ENCODE data around the gene POU3F3. TPM values are rescaled to one million over a fixed set of nuclear protein-coding genes. Genes with fewer than 3 reads are reported as not detected.
A peak's percentile ranks its signal among the peaks of the same experiment; 100 is the strongest.

POU3F3 gene
- total and polyA plus RNA-seq, 10 donors = not detected

GRCh38 chr2:104889291-104889959 lies 35.5 kb downstream of the POU3F3 start:
- H3K9me3 ChIP-seq = no peaks in the 10 kb centered on the region
- H3K27ac ChIP-seq = no peak overlapping the region
- peaks cover 0 to 15% (median 7%) of the 10 kb centered on the region in 6 donors for H3K4me1 ChIP-seq
- intact Hi-C loops (cut with DNase I; ENCODE audit: low total_unique reads) = no loop called here
- H3K4me3 ChIP-seq = no peak overlapping the region
- peak in 1 of 3 donors; percentile 39 for TF ChIP-seq POLR2AphosphoS5 (IDR thresholded peaks at IDR 0.05)
- TF ChIP-seq CTCF (IDR thresholded peaks at IDR 0.05 in 8 of 11, conservative IDR thresholded peaks at IDR 0.05 in 3 of 11) = no peak
- no peaks in the 10 kb centered on the region for H3K36me3 ChIP-seq
- 42 to 56% (median 46%) methylated on average over 8 of the region's 8 CpGs for WGBS, 5 donors
- no peak for DNase-seq
- H3K27me3 ChIP-seq (replicated peaks in 1 of 7) = peaks cover 0 to 18% (median 0%) of the 10 kb centered on the region in 7 donors

GRCh38 chr2:104889960-104890684 lies 36.2 kb downstream of the POU3F3 start:
- no peak for DNase-seq
- 72 to 78% (median 74%) methylated on average over 15 of the region's 15 CpGs for WGBS, 5 donors
- peaks cover 0 to 15% (median 7%) of the 10 kb centered on the region in 6 donors for H3K4me1 ChIP-seq
- no peak overlapping the region for H3K4me3 ChIP-seq
- no peak for TF ChIP-seq POLR2A (IDR thresholded peaks at IDR 0.05)
- no peak for TF ChIP-seq POLR2AphosphoS5 (IDR thresholded peaks at IDR 0.05)
- no peak for TF ChIP-seq CTCF (IDR thresholded peaks at IDR 0.05 in 8 of 11, conservative IDR thresholded peaks at IDR 0.05 in 3 of 11)
- intact Hi-C loops (cut with DNase I; ENCODE audit: low total_unique reads) = no loop called here
- no peaks in the 10 kb centered on the region for H3K36me3 ChIP-seq
- no peak overlapping the region for H3K27ac ChIP-seq
- peaks cover 0 to 16% (median 0%) of the 10 kb centered on the region in 7 donors for H3K27me3 ChIP-seq (replicated peaks in 1 of 7)
- H3K9me3 ChIP-seq = no peaks in the 10 kb centered on the region

GRCh38 chr2:104890685-104891069 lies 36.8 kb downstream of the POU3F3 start:
- H3K27ac ChIP-seq = no peak overlapping the region
- intact Hi-C loops (cut with DNase I; ENCODE audit: low total_unique reads) = no loop called here
- DNase-seq = no peak
- peaks cover 0 to 15% (median 7%) of the 10 kb centered on the region in 6 donors for H3K4me1 ChIP-seq
- peaks cover 0 to 16% (median 0%) of the 10 kb centered on the region in 7 donors for H3K27me3 ChIP-seq (replicated peaks in 1 of 7)
- no peaks in the 10 kb centered on the region for H3K36me3 ChIP-seq
- WGBS, 5 donors = 77 to 87% (median 84%) methylated on average over 8 to 10 of the region's 10 CpGs
- no peaks in the 10 kb centered on the region for H3K9me3 ChIP-seq
- no peak overlapping the region for H3K4me3 ChIP-seq
- TF ChIP-seq CTCF (IDR thresholded peaks at IDR 0.05 in 8 of 11, conservative IDR thresholded peaks at IDR 0.05 in 3 of 11) = no peak
- no peak for TF ChIP-seq POLR2A (IDR thresholded peaks at IDR 0.05)
- no peak for TF ChIP-seq POLR2AphosphoS5 (IDR thresholded peaks at IDR 0.05)

- no peak for DNase-seq
- intact Hi-C loops (cut with DNase I; ENCODE audit: low total_unique reads) = no loop called here
- Histone ChIP-seq H3K36me3 (no peaks in the 10 kb centered on the region), H3K27me3 (replicated peaks in 1 of 7) (peaks cover 0 to 21% (median 0%) of the 10 kb centered on the region in 7 donors), H3K4me1 (peaks cover 0 to 15% (median 7%) of the 10 kb centered on the region in 6 donors), H3K9me3 (no peaks in the 10 kb centered on the region), H3K27ac (no peak overlapping the region), H3K4me3 (no peak overlapping the region)
- no peak for TF ChIP-seq POLR2AphosphoS5 (IDR thresholded peaks at IDR 0.05)
- no peak for TF ChIP-seq CTCF (IDR thresholded peaks at IDR 0.05 in 8 of 11, conservative IDR thresholded peaks at IDR 0.05 in 3 of 11)
- no peak for TF ChIP-seq POLR2A (IDR thresholded peaks at IDR 0.05)
- 81 to 97% (median 90%) methylated on average over 2 of the region's 2 CpGs for WGBS, 5 donors
These were observed 37.2 kb downstream of the POU3F3 start for GRCh38 chr2:104891145-104891544.

All from spleen (tissue), 11 donors.